ENCODE data around the gene ITPKB. TPM values are rescaled to one million over a fixed set of nuclear protein-coding genes. Genes with fewer than 3 reads are reported as not detected.

The ITPKB gene
- total RNA-seq, 2 experiments from 2014 or later, result 37.5 to 38.5 TPM

- no peak overlapping the region for H3K4me3 Mint-ChIP-seq
- POLR2A ChIA-PET, result interaction anchor here (1.0 to 3.3 kb wide), 5 partner anchors 16 to 64 kb away, joined by 3 to 18 read pairs (median 8); no protein-coding TSS in a partner anchor
- peaks cover 10% of the 10 kb centered on the region for H3K36me3 Mint-ChIP-seq
- peak; percentile 34 for DNase-seq
- no peaks in the 10 kb centered on the region for H3K27me3 Mint-ChIP-seq
- CTCF ChIA-PET, result interaction anchor here (1.0 to 5.0 kb wide), 6 partner anchors 19 to 77 kb away, joined by 3 to 43 read pairs (median 8); no protein-coding TSS in a partner anchor
- H3K4me1 Mint-ChIP-seq (ENCODE audit: low read depth), result peaks cover 68% of the 10 kb centered on the region
- no peaks in the 10 kb centered on the region for H3K9me3 Mint-ChIP-seq
- H3K27ac Mint-ChIP-seq, result no peak overlapping the region
- intact Hi-C loops (cut with micrococcal nuclease), result no loop called here
These were observed 78.5 kb downstream of the ITPKB start for GRCh38 chr1:226660410-226661182.

GRCh38 chr1:226659641-226660040 is 79.4 kb downstream of the ITPKB start:
- CTCF ChIA-PET, result interaction anchor here (1.2 kb wide), 1 partner anchor 20 kb away, joined by 4 read pairs; no protein-coding TSS in a partner anchor
- Mint-ChIP-seq H3K4me1 (ENCODE audit: low read depth) (peaks cover 58% of the 10 kb centered on the region), H3K4me3 (no peak overlapping the region), H3K27me3 (no peaks in the 10 kb centered on the region), H3K9me3 (no peaks in the 10 kb centered on the region), H3K27ac (no peak overlapping the region), H3K36me3 (peaks cover 8% of the 10 kb centered on the region)
- no peak for DNase-seq
- intact Hi-C loops (cut with micrococcal nuclease), result no loop called here
- POLR2A ChIA-PET, result no interaction called here

DNA sequence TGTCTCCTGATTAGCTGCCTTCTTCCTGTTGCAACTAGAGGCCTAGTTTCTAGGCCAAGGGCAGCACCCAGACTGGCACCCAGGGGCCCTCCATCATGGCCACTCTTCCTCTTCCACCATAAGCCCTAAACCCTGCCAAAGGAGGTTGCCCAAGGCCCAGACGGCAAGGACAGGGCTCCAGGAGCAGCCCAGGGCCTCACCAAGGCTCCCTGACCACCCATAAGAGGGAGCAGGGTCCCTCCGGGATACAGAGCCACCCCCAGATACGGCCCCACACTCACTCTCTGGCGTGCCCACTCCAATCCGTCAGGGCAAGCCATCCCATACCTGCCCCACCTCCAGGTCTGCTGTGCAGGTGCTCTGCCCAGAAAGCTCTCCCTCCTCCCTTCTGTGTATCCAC is 79.9 kb downstream of the ITPKB start:
- CTCF ChIA-PET, result interaction anchor here (1.0 to 6.7 kb wide), 3 partner anchors 15 to 29 kb away, joined by 3 to 35 read pairs (median 3); no protein-coding TSS in a partner anchor
- H3K4me3 Mint-ChIP-seq, result no peak overlapping the region
- no peak overlapping the region for H3K27ac Mint-ChIP-seq
- H3K36me3 Mint-ChIP-seq, result peaks cover 8% of the 10 kb centered on the region
- H3K27me3 Mint-ChIP-seq, result no peaks in the 10 kb centered on the region
- POLR2A ChIA-PET, result no interaction called here
- peaks cover 53% of the 10 kb centered on the region for H3K4me1 Mint-ChIP-seq (ENCODE audit: low read depth)
- DNase-seq, result no peak
- no peaks in the 10 kb centered on the region for H3K9me3 Mint-ChIP-seq
- intact Hi-C loops (cut with micrococcal nuclease), result no loop called here

DNA sequence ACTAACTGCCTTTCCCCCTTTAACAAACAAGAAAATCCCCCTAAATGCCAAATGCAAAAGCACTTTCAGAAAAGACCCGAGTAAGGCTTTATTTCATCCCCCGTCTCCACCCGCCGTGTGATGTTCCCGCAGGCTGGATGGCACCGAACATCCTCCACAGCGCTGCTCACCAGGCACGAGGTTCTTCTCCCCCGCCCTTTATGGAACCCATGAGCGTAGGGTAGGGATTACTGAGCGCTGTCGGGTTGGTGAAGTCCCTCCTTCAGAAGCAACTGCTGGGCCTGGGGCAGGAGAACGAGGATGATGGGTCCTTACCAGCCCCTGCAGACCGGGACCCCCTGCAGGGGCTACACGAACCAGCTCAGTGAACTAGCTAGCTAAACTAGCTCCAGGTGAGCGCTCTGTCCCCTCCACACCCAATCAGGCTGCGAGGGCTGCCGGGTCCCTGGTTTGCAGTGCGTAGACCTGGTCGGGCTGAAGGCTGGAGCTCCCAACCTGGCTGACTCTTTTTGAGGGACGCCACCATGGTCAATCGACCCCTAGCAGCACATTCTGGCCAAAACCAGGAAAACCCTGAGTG is 80.4 kb downstream of the ITPKB start:
- DNase-seq, result no peak
- Mint-ChIP-seq H3K27ac (no peak overlapping the region), H3K4me3 (no peak overlapping the region), H3K9me3 (no peaks in the 10 kb centered on the region), H3K36me3 (peaks cover 8% of the 10 kb centered on the region), H3K27me3 (no peaks in the 10 kb centered on the region), H3K4me1 (ENCODE audit: low read depth) (peaks cover 48% of the 10 kb centered on the region)
- intact Hi-C loops (cut with micrococcal nuclease), result no loop called here
- ChIA-PET CTCF (interaction anchor here (1.0 to 6.7 kb wide), 3 partner anchors 14 to 29 kb away, joined by 3 to 35 read pairs (median 3); no protein-coding TSS in a partner anchor), POLR2A (no interaction called here)

- intact Hi-C loops (cut with micrococcal nuclease), result no loop called here
- Mint-ChIP-seq H3K36me3 (peaks cover 8% of the 10 kb centered on the region), H3K4me1 (ENCODE audit: low read depth) (peaks cover 42% of the 10 kb centered on the region), H3K27ac (no peak overlapping the region), H3K9me3 (no peaks in the 10 kb centered on the region), H3K4me3 (no peak overlapping the region), H3K27me3 (no peaks in the 10 kb centered on the region)
- POLR2A ChIA-PET, result no interaction called here
- DNase-seq, result no peak
- CTCF ChIA-PET, result interaction anchor here (1.0 to 6.7 kb wide), 3 partner anchors 14 to 30 kb away, joined by 3 to 35 read pairs (median 3); no protein-coding TSS in a partner anchor
These were observed 81.1 kb downstream of the ITPKB start for GRCh38 chr1:226657895-226658545.

- POLR2A ChIA-PET, result no interaction called here
- peaks cover 29% of the 10 kb centered on the region for H3K4me1 Mint-ChIP-seq (ENCODE audit: low read depth)
- no peaks in the 10 kb centered on the region for H3K9me3 Mint-ChIP-seq
- H3K36me3 Mint-ChIP-seq, result peaks cover 7% of the 10 kb centered on the region
- H3K27me3 Mint-ChIP-seq, result no peaks in the 10 kb centered on the region
- H3K27ac Mint-ChIP-seq, result no peak overlapping the region
- H3K4me3 Mint-ChIP-seq, result peak overlapping the region; percentile 43
- DNase-seq, result no peak
- intact Hi-C loops (cut with micrococcal nuclease), result no loop called here
- CTCF ChIA-PET, result interaction anchor here (0.6 to 6.7 kb wide), 3 partner anchors 22 to 104 kb away, joined by 4 to 35 read pairs (median 4); no protein-coding TSS in a partner anchor
These were observed 82.3 kb downstream of the ITPKB start for GRCh38 chr1:226656601-226657277.

DNA sequence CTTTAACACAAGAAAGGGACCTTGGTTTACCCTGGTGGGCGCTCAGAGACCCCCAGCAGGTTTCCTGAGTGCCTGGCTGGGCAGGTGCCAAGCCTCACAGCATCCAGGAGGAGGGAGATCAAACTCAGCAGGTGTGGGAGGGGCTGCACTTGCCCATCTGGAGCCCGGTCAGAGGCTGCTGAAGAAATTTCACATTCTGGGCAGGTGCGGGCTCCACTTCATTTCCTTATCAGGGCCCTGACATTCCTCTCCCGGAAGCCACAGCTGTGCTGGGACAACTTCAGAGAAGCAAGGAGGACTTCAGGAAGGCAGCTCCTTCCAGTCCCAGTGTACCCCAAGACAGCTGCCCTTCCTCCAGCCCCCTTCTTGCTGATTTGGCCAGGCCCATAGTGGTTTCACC is 82.9 kb downstream of the ITPKB start:
- Mint-ChIP-seq H3K4me1 (ENCODE audit: low read depth) (peaks cover 24% of the 10 kb centered on the region), H3K36me3 (peaks cover 2% of the 10 kb centered on the region), H3K4me3 (no peak overlapping the region), H3K27me3 (no peaks in the 10 kb centered on the region), H3K27ac (no peak overlapping the region), H3K9me3 (no peaks in the 10 kb centered on the region)
- ChIA-PET POLR2A (interaction anchor here (1.3 kb wide), 1 partner anchor 36 kb away, joined by 3 read pairs; no protein-coding TSS in a partner anchor), CTCF (interaction anchor here (0.9 to 6.7 kb wide), 2 partner anchors 22 to 32 kb away, joined by 4 to 35 read pairs; no protein-coding TSS in a partner anchor)
- no peak for DNase-seq
- intact Hi-C loops (cut with micrococcal nuclease), result no loop called here

GRCh38 chr1:226655251-226656163 is 83.6 kb downstream of the ITPKB start:
- no peaks in the 10 kb centered on the region for H3K36me3 Mint-ChIP-seq
- no peak for DNase-seq
- H3K27me3 Mint-ChIP-seq, result no peaks in the 10 kb centered on the region
- no peak overlapping the region for H3K27ac Mint-ChIP-seq
- H3K4me3 Mint-ChIP-seq, result peak overlapping the region; percentile 78
- intact Hi-C loops (cut with micrococcal nuclease), result no loop called here
- POLR2A ChIA-PET, result interaction anchor here (1.3 kb wide), 1 partner anchor 37 kb away, joined by 3 read pairs; no protein-coding TSS in a partner anchor
- no peaks in the 10 kb centered on the region for H3K9me3 Mint-ChIP-seq
- CTCF ChIA-PET, result interaction anchor here (6.7 kb wide), 1 partner anchor 32 kb away, joined by 35 read pairs; no protein-coding TSS in a partner anchor
- H3K4me1 Mint-ChIP-seq (ENCODE audit: low read depth), result peaks cover 24% of the 10 kb centered on the region

- intact Hi-C loops (cut with micrococcal nuclease), result no loop called here
- Mint-ChIP-seq H3K4me1 (ENCODE audit: low read depth) (peaks cover 21% of the 10 kb centered on the region), H3K4me3 (peak overlapping the region; percentile 78), H3K27me3 (no peaks in the 10 kb centered on the region), H3K27ac (no peak overlapping the region), H3K36me3 (no peaks in the 10 kb centered on the region), H3K9me3 (no peaks in the 10 kb centered on the region)
- ChIA-PET POLR2A (interaction anchor here (1.1 to 1.9 kb wide), 6 partner anchors 8 to 84 kb away, joined by 3 to 17 read pairs (median 6); partner anchors contain the start of gene ITPKB), CTCF (interaction anchor here (1.2 to 6.7 kb wide), 7 partner anchors 8 to 173 kb away, joined by 3 to 35 read pairs (median 7); no protein-coding TSS in a partner anchor)
- no peak for DNase-seq
These were observed 84.4 kb downstream of the ITPKB start for GRCh38 chr1:226654668-226655055.

DNA sequence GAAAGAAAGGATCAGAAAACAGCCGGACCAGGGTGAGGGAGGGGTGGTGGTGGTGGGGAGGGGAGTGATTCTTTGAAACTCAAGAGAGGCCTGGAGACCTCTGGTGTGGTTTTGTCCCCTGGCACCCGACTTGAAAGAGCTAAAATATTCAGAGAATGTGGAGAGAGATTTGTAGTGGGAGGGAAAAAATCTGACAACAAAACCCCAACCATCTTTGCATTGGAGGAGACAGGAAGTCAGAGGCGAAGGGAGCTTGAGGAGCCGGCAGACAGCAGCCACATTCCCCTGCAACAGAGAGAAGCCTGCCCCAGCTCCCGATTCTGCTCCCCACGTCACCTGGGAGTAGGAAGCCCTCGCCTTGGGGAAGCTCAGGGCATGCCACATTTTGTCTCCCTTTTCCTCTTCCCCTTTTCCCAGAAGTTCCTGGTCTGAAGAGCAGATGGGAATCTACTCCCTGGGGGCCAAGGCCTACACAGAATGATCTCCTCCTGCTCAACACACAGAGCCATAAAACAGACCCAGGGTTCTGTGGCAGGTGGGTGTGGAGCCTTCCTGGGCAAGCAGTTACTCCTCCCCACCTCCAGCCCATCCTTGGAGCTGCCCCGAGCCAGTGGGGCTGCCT is 84.9 kb downstream of the ITPKB start:
- ChIA-PET POLR2A (interaction anchor here (1.0 to 1.9 kb wide), 10 partner anchors 9 to 85 kb away, joined by 3 to 17 read pairs (median 5); partner anchors contain the start of gene ITPKB), CTCF (interaction anchor here (1.0 to 6.7 kb wide), 12 partner anchors 8 to 174 kb away, joined by 3 to 35 read pairs (median 4); no protein-coding TSS in a partner anchor)
- Mint-ChIP-seq H3K9me3 (no peaks in the 10 kb centered on the region), H3K4me3 (peak overlapping the region; percentile 78), H3K27ac (no peak overlapping the region), H3K27me3 (no peaks in the 10 kb centered on the region), H3K36me3 (peaks cover 4% of the 10 kb centered on the region), H3K4me1 (ENCODE audit: low read depth) (peaks cover 19% of the 10 kb centered on the region)
- intact Hi-C loops (cut with micrococcal nuclease), result no loop called here
- DNase-seq, result no peak

Data from activated CD4-positive, alpha-beta memory T cell treated with anti-CD3 and anti-CD28 coated beads for 36 hours (primary cell).